SU-DHL-6 (cell line): Measurements from ENCODE around the gene GADD45GIP1.

Source experiments
- EZH2phosphoT487 ChIP-seq: fragments of 200-600 bp; sonication (generic), shearing (Covaris generic); conservative IDR thresholded peaks from 2 replicates; pipeline ENCODE4 v1.6.1; 2018; ENCODE audit warnings: mild to moderate bottlenecking, antibody characterized with exemption, low read length, moderate library complexity, mixed read lengths
- TF ChIP-seq, protein P1 (sequence below): fragments of 200-600 bp; sonication (generic); IDR thresholded peaks from one replicate; pipeline ENCODE4 v1.5.1; 2017; ENCODE audit warnings: antibody characterized with exemption, mild to moderate bottlenecking, low read length, moderate library complexity; ENCODE audit not compliant: insufficient read depth, poor library complexity, severe bottlenecking

DNA sequence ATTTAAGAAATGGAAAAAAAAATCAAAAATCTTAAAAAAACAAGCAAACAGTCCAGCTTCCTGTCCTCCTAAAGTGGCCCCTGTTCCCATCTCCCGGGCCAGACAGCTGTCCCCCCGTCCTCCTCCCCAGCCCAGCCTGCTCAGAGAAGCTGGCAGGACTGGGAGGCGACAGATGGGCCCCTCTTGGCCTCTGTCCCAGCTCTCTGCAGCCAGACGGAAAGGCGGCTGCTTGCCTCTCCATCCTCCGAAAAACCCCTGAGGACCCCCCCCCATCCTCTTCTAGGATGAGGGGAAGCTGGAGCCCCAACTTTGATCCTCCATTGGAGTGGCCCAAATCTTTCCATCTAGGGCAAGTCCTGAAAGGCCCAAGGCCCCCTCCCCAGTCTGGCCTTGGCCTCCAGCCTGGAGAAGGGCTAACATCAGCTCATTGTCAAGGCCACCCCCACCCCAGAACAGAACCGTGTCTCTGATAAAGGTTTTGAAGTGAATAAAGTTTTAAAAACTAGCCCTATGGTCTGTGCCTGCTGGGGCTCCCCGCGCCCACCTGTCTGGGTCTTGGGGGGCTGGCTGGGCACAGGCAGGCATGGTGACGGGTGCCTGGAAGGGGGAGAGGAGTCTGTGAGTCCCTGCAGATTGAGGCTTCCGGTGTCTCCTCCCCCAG, 3.8 kb downstream of the GADD45GIP1 start:
- TF ChIP-seq, protein P1, sequence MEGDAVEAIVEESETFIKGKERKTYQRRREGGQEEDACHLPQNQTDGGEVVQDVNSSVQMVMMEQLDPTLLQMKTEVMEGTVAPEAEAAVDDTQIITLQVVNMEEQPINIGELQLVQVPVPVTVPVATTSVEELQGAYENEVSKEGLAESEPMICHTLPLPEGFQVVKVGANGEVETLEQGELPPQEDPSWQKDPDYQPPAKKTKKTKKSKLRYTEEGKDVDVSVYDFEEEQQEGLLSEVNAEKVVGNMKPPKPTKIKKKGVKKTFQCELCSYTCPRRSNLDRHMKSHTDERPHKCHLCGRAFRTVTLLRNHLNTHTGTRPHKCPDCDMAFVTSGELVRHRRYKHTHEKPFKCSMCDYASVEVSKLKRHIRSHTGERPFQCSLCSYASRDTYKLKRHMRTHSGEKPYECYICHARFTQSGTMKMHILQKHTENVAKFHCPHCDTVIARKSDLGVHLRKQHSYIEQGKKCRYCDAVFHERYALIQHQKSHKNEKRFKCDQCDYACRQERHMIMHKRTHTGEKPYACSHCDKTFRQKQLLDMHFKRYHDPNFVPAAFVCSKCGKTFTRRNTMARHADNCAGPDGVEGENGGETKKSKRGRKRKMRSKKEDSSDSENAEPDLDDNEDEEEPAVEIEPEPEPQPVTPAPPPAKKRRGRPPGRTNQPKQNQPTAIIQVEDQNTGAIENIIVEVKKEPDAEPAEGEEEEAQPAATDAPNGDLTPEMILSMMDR: no peak
- no peak for TF ChIP-seq EZH2phosphoT487
